Measurements from ENCODE around the gene LRRC8E. TPM values are rescaled to one million over a fixed set of nuclear protein-coding genes. Genes with fewer than 3 reads are reported as not detected.
A peak's percentile ranks its signal among the peaks of the same experiment; 100 is the strongest.

The LRRC8E gene
- total RNA-seq, 1 experiment from 2014 or later: 3.0 TPM

DNA sequence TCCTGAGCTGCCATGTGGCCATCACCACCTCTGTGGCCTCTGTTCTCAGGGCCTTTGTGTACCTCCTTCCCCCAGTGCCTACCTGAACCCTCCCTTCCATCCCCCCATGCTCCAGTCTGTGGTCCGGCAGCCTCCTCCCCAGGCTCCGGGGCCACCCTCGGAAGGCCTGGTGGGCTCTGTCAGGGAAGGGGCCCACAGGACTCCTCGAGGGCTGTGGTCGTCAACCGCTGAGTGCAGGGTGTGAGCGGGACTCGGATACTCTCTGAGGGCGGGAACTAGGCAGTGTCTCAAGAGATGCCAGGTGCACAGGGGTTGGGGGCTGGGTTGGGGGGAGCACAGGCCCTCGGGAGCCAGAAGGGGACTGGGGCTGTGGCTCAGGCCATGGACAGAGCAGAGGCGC, 19.2 kb downstream of the LRRC8E start:
- Mint-ChIP-seq H3K27ac (no peak overlapping the region), H3K4me3 (no peak overlapping the region), H3K36me3 (peaks cover 11% of the 10 kb centered on the region), H3K4me1 (peaks cover 18% of the 10 kb centered on the region), H3K27me3 (ENCODE audit: low read depth) (peaks cover 11% of the 10 kb centered on the region), H3K9me3 (no peaks in the 10 kb centered on the region)
- ChIA-PET CTCF (interaction anchor here (1.1 to 5.1 kb wide), 7 partner anchors 11 to 54 kb away, joined by 6 to 70 read pairs (median 8); partner anchors contain the start of genes LRRC8E, SNAPC2 and TIMM44), POLR2A (interaction anchor here (1.3 kb wide), 1 partner anchor 9 kb away, joined by 4 read pairs; no protein-coding TSS in a partner anchor)
- no peak for TF ChIP-seq PRRX2 (CRISPR knock-in tag; IDR thresholded peaks at IDR 0.05)
- TF ChIP-seq ZNF396 (CRISPR knock-in tag; IDR thresholded peaks at IDR 0.05; ENCODE audit: borderline replicate concordance): no peak
- TF ChIP-seq HMGA2 (CRISPR knock-in tag; IDR thresholded peaks at IDR 0.05): no peak
- DNase-seq (ENCODE audit: low spot score): no peak
- no peak for ATAC-seq

DNA sequence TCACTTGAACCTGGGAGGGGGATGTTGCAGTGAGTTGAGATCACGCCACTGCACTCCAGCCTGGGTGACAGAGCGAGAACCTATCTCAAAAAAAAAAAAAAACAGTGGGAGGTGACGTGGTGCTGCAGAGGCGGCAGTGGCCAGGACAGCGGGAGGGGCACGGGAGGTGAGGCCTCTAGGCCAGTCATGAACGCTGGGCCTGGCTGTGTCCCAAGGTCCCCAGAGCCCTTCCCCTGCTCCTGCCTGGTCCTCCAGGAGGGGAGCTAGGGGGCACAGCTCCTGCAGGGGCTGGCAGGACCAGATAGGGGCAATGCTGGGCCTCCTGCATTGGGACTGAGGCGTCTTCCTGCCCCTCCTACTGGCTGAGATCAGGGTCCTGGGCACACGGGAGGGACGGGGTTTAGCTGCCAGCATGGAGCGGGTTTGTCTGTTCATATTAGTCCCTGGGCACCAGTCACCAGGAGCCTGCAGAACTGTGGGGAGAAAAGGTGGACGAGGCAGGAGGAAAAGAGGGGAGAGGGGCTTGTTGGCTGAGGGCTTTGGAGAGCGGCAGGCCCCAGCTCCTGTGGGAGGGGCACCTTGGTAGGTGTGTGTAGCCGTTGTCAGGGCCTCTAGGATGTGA, 19.9 kb downstream of the LRRC8E start:
- ATAC-seq (peak; percentile 8; the same call in 1 of the 2 replicates), DNase-seq (ENCODE audit: low spot score) (no peak)
- Mint-ChIP-seq H3K27ac (no peak overlapping the region), H3K4me3 (no peak overlapping the region), H3K4me1 (peaks cover 12% of the 10 kb centered on the region), H3K36me3 (peaks cover 11% of the 10 kb centered on the region), H3K9me3 (no peaks in the 10 kb centered on the region), H3K27me3 (ENCODE audit: low read depth) (peaks cover 4% of the 10 kb centered on the region)
- POLR2A ChIA-PET: interaction anchor here (1.3 kb wide), 1 partner anchor 8 kb away, joined by 4 read pairs; no protein-coding TSS in a partner anchor
- CTCF ChIA-PET: interaction anchor here (0.6 to 5.1 kb wide), 17 partner anchors 11 to 482 kb away, joined by 3 to 70 read pairs (median 5); partner anchors contain the start of genes LRRC8E, PET100, PRR36 and RAB11B
- TF ChIP-seq, protein P1, sequence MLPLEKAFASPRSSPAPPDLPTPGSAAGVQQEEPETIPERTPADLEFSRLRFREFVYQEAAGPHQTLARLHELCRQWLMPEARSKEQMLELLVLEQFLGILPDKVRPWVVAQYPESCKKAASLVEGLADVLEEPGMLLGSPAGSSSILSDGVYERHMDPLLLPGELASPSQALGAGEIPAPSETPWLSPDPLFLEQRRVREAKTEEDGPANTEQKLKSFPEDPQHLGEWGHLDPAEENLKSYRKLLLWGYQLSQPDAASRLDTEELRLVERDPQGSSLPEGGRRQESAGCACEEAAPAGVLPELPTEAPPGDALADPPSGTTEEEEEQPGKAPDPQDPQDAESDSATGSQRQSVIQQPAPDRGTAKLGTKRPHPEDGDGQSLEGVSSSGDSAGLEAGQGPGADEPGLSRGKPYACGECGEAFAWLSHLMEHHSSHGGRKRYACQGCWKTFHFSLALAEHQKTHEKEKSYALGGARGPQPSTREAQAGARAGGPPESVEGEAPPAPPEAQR (CRISPR knock-in tag; IDR thresholded peaks at IDR 0.05): no peak
- no peak for TF ChIP-seq PRRX2 (CRISPR knock-in tag; IDR thresholded peaks at IDR 0.05)
- TF ChIP-seq, protein P2, sequence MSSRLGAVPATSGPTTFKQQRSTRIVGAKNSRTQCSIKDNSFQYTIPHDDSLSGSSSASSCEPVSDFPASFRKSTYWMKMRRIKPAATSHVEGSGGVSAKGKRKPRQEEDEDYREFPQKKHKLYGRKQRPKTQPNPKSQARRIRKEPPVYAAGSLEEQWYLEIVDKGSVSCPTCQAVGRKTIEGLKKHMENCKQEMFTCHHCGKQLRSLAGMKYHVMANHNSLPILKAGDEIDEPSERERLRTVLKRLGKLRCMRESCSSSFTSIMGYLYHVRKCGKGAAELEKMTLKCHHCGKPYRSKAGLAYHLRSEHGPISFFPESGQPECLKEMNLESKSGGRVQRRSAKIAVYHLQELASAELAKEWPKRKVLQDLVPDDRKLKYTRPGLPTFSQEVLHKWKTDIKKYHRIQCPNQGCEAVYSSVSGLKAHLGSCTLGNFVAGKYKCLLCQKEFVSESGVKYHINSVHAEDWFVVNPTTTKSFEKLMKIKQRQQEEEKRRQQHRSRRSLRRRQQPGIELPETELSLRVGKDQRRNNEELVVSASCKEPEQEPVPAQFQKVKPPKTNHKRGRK (CRISPR knock-in tag; IDR thresholded peaks at IDR 0.05; ENCODE audit: borderline replicate concordance): no peak
- TF ChIP-seq ZNF396 (CRISPR knock-in tag; IDR thresholded peaks at IDR 0.05; ENCODE audit: borderline replicate concordance): no peak
- TF ChIP-seq NFYB (CRISPR knock-in tag; conservative IDR thresholded peaks at IDR 0.05; ENCODE audit: low read depth): no peak
- TF ChIP-seq SOX15 (CRISPR knock-in tag; IDR thresholded peaks at IDR 0.05): no peak
- TF ChIP-seq, protein P3, sequence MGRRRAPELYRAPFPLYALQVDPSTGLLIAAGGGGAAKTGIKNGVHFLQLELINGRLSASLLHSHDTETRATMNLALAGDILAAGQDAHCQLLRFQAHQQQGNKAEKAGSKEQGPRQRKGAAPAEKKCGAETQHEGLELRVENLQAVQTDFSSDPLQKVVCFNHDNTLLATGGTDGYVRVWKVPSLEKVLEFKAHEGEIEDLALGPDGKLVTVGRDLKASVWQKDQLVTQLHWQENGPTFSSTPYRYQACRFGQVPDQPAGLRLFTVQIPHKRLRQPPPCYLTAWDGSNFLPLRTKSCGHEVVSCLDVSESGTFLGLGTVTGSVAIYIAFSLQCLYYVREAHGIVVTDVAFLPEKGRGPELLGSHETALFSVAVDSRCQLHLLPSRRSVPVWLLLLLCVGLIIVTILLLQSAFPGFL (CRISPR knock-in tag; IDR thresholded peaks at IDR 0.05; ENCODE audit: borderline replicate concordance): no peak
- no peak for TF ChIP-seq ELF4 (CRISPR knock-in tag; IDR thresholded peaks at IDR 0.05; ENCODE audit: low read depth)
- no peak for TF ChIP-seq ZNF671 (CRISPR knock-in tag; IDR thresholded peaks at IDR 0.05)
- TF ChIP-seq, protein P4, sequence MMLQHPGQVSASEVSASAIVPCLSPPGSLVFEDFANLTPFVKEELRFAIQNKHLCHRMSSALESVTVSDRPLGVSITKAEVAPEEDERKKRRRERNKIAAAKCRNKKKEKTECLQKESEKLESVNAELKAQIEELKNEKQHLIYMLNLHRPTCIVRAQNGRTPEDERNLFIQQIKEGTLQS (CRISPR knock-in tag; conservative IDR thresholded peaks at IDR 0.05): no peak
- TF ChIP-seq FOXJ3 (CRISPR knock-in tag; IDR thresholded peaks at IDR 0.05; ENCODE audit: borderline replicate concordance): no peak
- TF ChIP-seq, protein P5, sequence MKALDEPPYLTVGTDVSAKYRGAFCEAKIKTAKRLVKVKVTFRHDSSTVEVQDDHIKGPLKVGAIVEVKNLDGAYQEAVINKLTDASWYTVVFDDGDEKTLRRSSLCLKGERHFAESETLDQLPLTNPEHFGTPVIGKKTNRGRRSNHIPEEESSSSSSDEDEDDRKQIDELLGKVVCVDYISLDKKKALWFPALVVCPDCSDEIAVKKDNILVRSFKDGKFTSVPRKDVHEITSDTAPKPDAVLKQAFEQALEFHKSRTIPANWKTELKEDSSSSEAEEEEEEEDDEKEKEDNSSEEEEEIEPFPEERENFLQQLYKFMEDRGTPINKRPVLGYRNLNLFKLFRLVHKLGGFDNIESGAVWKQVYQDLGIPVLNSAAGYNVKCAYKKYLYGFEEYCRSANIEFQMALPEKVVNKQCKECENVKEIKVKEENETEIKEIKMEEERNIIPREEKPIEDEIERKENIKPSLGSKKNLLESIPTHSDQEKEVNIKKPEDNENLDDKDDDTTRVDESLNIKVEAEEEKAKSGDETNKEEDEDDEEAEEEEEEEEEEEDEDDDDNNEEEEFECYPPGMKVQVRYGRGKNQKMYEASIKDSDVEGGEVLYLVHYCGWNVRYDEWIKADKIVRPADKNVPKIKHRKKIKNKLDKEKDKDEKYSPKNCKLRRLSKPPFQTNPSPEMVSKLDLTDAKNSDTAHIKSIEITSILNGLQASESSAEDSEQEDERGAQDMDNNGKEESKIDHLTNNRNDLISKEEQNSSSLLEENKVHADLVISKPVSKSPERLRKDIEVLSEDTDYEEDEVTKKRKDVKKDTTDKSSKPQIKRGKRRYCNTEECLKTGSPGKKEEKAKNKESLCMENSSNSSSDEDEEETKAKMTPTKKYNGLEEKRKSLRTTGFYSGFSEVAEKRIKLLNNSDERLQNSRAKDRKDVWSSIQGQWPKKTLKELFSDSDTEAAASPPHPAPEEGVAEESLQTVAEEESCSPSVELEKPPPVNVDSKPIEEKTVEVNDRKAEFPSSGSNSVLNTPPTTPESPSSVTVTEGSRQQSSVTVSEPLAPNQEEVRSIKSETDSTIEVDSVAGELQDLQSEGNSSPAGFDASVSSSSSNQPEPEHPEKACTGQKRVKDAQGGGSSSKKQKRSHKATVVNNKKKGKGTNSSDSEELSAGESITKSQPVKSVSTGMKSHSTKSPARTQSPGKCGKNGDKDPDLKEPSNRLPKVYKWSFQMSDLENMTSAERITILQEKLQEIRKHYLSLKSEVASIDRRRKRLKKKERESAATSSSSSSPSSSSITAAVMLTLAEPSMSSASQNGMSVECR (CRISPR knock-in tag; IDR thresholded peaks at IDR 0.05; ENCODE audit: borderline replicate concordance): no peak
- TF ChIP-seq, protein P6, sequence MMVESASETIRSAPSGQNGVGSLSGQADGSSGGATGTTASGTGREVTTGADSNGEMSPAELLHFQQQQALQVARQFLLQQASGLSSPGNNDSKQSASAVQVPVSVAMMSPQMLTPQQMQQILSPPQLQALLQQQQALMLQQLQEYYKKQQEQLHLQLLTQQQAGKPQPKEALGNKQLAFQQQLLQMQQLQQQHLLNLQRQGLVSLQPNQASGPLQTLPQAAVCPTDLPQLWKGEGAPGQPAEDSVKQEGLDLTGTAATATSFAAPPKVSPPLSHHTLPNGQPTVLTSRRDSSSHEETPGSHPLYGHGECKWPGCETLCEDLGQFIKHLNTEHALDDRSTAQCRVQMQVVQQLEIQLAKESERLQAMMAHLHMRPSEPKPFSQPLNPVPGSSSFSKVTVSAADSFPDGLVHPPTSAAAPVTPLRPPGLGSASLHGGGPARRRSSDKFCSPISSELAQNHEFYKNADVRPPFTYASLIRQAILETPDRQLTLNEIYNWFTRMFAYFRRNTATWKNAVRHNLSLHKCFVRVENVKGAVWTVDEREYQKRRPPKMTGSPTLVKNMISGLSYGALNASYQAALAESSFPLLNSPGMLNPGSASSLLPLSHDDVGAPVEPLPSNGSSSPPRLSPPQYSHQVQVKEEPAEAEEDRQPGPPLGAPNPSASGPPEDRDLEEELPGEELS (CRISPR knock-in tag; IDR thresholded peaks at IDR 0.05): no peak
- TF ChIP-seq, protein P7, sequence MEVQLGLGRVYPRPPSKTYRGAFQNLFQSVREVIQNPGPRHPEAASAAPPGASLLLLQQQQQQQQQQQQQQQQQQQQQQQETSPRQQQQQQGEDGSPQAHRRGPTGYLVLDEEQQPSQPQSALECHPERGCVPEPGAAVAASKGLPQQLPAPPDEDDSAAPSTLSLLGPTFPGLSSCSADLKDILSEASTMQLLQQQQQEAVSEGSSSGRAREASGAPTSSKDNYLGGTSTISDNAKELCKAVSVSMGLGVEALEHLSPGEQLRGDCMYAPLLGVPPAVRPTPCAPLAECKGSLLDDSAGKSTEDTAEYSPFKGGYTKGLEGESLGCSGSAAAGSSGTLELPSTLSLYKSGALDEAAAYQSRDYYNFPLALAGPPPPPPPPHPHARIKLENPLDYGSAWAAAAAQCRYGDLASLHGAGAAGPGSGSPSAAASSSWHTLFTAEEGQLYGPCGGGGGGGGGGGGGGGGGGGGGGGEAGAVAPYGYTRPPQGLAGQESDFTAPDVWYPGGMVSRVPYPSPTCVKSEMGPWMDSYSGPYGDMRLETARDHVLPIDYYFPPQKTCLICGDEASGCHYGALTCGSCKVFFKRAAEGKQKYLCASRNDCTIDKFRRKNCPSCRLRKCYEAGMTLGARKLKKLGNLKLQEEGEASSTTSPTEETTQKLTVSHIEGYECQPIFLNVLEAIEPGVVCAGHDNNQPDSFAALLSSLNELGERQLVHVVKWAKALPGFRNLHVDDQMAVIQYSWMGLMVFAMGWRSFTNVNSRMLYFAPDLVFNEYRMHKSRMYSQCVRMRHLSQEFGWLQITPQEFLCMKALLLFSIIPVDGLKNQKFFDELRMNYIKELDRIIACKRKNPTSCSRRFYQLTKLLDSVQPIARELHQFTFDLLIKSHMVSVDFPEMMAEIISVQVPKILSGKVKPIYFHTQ (CRISPR knock-in tag; IDR thresholded peaks at IDR 0.05): no peak
- TF ChIP-seq, protein P8, sequence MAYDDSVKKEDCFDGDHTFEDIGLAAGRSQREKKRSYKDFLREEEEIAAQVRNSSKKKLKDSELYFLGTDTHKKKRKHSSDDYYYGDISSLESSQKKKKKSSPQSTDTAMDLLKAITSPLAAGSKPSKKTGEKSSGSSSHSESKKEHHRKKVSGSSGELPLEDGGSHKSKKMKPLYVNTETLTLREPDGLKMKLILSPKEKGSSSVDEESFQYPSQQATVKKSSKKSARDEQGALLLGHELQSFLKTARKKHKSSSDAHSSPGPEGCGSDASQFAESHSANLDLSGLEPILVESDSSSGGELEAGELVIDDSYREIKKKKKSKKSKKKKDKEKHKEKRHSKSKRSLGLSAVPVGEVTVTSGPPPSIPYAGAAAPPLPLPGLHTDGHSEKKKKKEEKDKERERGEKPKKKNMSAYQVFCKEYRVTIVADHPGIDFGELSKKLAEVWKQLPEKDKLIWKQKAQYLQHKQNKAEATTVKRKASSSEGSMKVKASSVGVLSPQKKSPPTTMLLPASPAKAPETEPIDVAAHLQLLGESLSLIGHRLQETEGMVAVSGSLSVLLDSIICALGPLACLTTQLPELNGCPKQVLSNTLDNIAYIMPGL (CRISPR knock-in tag; IDR thresholded peaks at IDR 0.05): no peak

All from WTC11 (cell line).